Astrocyte of the cerebellum (primary cell): Measurements from ENCODE around the gene ASCL5.

Source experiments
- DNase-seq: peaks from one replicate; pipeline ENCODE4 v3.0.0-alpha.2; 2011; ENCODE audit warnings: low read depth
- H3K4me3 ChIP-seq: 2 replicates; pipeline ENCODE4 v1.5.1; 2011; ENCODE audit warnings: mild to moderate bottlenecking, low read depth, low read length, moderate library complexity
- in situ Hi-C: cut with HindIII; loops from 2 replicates; pipeline ENCODE4 v1.10.0; 2017; ENCODE audit warnings: low sequenced_read_pairs
- TF ChIP-seq, protein P1 (sequence below): IDR thresholded peaks from 2 replicates; pipeline ENCODE4 v1.5.1; 2012; ENCODE audit warnings: low read length, low read depth, moderate library complexity, mild to moderate bottlenecking; ENCODE audit errors: missing control alignments

ASCL5 gene

DNA sequence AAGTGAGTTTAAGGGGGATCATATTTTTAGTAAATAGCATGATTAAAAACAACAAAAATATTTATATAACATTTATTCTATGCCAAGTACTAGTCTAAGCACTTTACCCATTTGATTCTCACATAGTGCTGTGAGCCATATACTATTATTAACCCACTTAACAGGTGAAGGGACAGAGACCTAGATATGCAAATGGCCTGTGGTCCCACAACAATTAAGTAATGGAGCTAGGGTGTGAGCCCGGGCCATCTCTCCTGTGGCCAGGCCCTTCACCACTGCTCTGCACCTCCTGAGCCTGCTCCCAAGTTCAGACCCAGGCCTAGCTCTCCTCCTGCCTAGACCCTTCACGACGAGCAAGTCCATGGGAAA lies 537 bp downstream of the ASCL5 start:
- H3K4me3 ChIP-seq = no peak overlapping the region
- in situ Hi-C loops = no loop called here
- TF ChIP-seq, protein P1, sequence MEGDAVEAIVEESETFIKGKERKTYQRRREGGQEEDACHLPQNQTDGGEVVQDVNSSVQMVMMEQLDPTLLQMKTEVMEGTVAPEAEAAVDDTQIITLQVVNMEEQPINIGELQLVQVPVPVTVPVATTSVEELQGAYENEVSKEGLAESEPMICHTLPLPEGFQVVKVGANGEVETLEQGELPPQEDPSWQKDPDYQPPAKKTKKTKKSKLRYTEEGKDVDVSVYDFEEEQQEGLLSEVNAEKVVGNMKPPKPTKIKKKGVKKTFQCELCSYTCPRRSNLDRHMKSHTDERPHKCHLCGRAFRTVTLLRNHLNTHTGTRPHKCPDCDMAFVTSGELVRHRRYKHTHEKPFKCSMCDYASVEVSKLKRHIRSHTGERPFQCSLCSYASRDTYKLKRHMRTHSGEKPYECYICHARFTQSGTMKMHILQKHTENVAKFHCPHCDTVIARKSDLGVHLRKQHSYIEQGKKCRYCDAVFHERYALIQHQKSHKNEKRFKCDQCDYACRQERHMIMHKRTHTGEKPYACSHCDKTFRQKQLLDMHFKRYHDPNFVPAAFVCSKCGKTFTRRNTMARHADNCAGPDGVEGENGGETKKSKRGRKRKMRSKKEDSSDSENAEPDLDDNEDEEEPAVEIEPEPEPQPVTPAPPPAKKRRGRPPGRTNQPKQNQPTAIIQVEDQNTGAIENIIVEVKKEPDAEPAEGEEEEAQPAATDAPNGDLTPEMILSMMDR = no peak
- DNase-seq = no peak

DNA sequence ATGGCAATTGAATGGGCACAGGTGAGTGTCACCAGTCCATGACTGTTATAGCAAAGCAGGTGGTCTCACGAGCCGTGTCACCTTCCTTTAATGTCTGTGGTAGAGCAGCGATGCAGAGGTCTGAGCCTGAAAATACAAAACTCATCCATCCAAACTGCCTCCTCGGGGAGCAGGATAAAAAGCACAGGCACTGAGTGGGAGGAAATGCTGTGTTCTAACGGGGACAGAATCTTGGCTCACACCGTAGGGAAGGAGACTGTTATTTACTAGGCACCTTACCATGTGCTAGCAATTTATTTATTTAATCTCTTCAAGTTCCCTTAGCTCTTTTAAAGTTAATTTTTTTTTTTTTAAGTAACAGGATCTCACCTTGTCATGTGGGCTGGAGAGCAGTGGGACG lies 1.2 kb downstream of the ASCL5 start:
- no peak overlapping the region for H3K4me3 ChIP-seq
- in situ Hi-C loops = no loop called here
- TF ChIP-seq, protein P1 = no peak
- no peak for DNase-seq

DNA sequence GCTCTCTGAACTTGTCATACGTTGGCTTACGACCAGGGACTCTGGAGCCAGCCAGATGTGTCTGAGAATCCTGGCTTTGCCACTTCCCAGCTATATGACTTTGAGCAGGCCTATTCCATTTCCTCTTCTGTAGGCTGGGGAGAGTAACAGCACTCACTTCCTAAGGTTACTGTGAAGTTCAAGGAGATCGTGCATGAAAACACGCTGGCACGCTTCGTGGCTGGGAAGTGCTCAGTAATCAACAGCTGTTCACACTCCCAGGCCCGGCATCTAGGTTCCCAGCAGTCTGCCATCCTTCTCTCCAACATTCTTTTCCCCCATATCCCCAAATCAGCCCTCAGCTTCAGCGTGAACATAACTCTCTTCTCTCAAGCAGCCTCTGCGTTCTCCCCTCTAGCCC lies 2.0 kb downstream of the ASCL5 start:
- H3K4me3 ChIP-seq = no peak overlapping the region
- in situ Hi-C loops = no loop called here
- no peak for DNase-seq

DNA sequence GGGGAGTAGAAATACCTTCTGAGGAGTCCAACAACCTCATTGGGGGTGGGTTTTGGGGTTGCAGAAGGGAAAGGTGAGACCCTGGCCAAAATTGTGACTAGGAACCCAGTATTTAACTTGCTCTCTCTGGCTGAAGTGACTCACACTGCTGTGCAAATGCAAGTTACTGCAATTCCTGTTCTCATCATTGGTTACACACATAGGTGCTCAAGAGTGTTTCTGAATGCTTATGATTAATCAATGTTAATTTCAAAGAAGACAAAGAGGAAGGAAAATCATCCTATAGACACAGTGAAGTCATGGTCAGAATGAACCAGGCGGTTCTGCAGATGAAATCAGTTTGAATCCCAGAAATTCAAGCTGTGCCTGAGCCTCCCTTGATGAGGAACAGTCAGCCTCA lies 3.1 kb downstream of the ASCL5 start:
- in situ Hi-C loops = no loop called here

More for the DNA sequence above, 2.0 kb downstream of the ASCL5 start:
- TF ChIP-seq, protein P1 = no peak

DNA sequence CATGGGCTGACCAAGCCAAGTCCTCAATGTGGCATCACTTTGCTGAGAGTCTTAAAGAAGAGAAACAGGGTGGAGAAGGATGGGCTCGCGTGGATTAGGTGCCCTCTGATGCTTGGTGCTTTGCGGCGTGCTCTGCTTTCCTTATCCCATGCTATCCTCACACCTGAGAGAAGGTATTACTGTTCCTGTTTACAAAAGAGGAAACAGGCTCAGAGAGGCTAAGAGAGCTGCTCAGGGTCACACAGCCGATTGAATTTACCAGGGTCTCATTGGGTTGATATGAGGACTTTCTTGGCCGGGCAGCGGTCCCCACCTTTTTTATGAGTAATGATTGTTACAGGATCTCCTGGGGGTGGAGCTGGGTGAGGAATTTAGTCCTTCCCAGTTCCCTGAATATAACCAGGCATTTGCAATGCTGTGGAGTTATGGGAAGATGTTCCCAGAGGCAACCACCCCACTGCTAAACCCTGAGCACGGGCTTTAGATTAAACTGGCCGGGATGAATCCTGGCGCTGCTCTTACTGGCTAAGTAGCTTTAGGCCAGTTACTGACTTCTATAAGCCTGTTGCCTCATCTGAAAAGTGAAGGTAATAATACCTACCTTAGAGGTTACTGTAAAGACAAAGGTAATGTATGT lies 4.5 kb downstream of the ASCL5 start:
- no peak overlapping the region for H3K4me3 ChIP-seq
- DNase-seq = no peak
- in situ Hi-C loops = no loop called here
- TF ChIP-seq, protein P1 = no peak

More for the DNA sequence above, 3.1 kb downstream of the ASCL5 start:
- no peak overlapping the region for H3K4me3 ChIP-seq
- DNase-seq = no peak
- TF ChIP-seq, protein P1 = no peak

DNA sequence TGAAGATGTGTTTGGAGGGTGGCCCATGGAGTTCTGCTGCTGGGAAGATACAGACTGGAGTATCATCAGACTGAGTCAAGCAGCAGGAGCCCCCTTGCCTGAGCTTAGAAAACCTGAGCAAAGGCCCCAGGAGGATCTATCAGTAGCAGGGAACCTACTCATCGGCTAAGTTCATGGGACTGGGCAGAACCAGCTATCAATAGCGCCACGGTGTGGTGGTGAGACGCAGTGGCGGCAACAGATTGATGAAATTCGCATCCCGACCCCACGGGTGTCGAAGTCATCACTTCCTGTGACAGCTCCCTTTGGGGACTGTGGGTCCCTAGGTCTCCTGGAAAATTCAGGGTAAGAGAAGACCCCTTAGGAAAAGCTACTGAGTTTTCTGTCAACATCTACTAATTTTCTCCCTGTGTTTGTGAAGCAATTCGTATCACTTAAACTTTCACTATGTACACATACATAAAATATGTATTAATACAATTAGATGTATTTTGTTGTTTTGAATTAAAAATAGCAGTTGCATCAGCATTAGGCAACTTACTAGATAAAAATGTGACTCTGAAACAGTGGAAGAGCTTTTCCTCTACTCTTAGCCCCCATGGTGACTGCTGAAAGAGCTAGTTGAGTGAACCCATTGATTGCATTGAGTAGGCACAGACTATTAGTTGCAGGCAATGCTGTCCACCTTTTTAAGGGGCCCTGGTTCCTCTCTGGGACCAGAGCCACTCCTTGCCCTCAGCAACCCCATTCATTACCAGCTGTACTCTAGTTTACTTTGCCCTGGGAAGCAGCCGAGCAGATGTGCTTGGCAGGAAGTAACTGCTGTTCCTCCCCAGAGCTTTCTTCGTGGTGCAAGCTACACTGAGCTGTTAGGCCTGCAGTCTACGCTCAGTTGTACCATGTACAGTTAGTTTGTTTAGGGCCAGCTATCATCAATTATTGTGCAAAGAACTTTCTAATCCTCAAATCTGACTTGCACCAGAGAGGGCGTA lies 7.5 kb downstream of the ASCL5 start:
- in situ Hi-C loops = no loop called here
- TF ChIP-seq, protein P1 = peak; percentile 62
- H3K4me3 ChIP-seq = no peak overlapping the region
- DNase-seq = no peak
